Motor neuron (in vitro differentiated cells): ENCODE data around the gene PLPP7. TPM values are rescaled to one million over a fixed set of nuclear protein-coding genes. Genes with fewer than 3 reads are reported as not detected.

ENCODE experiments used
- ATAC-seq, 8 experiments: fragments of 200-7000 bp; cut with Tn5 transposase; replicated peaks in 6 of 8; 2 replicates each; pipeline ENCODE4 v1.8.0; 2021; ENCODE audit warnings: mild to moderate bottlenecking in 8 of 8, moderate library complexity in 8 of 8
- H3K27ac ChIP-seq, 2 donors: fragments of 250-450 bp; sonication (Bioruptor Pico); 2 replicates each; pipeline ENCODE4 v1.9.0; 2021; ENCODE audit warnings: antibody characterized with exemption in 2 of 2, mild to moderate bottlenecking in 2 of 2, moderate library complexity in 1 of 2
- H3K4me1 ChIP-seq, 2 donors: fragments of 250-450 bp; sonication (Bioruptor Pico); replicated peaks in 1 of 2; 2 replicates each; pipeline ENCODE4 v1.6.1; 2021; ENCODE audit warnings: antibody characterized with exemption in 2 of 2, mild to moderate bottlenecking in 2 of 2, moderate library complexity in 1 of 2
- H3K4me3 ChIP-seq, 5 donors: fragments of 250-450 bp; sonication (Bioruptor Pico); 2 replicates each; pipeline ENCODE4 v1.9.0; 2021; ENCODE audit warnings: antibody characterized with exemption in 5 of 5, mild to moderate bottlenecking in 5 of 5, moderate library complexity in 4 of 5
- WGBS, 10 experiments: fragments of 450-650 bp; shearing (Covaris generic); methylation state at CpG; one replicate each; pipeline ENCODE4 v1.0.0; 2022; 5-methylcytosine and 5-hydroxymethylcytosine counted together
- in situ Hi-C, 9 experiments: fragments of 400-800 bp; cut with MboI; loops; one replicate each; pipeline ENCODE4 v1.15.0; 2021; ENCODE audit warnings: low sequenced_read_pairs in 9 of 9, low pct_unique_long_range_greater_than_20kb in 2 of 9; ENCODE audit not compliant: unreplicated experiment in 9 of 9
- total RNA-seq, 8 experiments: library from RNA; unstranded; fragments of 300-600 nt; gene quantifications; 2 replicates each; pipeline versions ENCODE4 v1.2.3 to v1.2.4, GENCODE V29; 2022

Gene PLPP7
- total RNA-seq, 8 experiments from 2014 or later, result 0.15 to 9.9 (median 5.0) TPM

GRCh38 chr9:131279196-131279862, 10.2 kb upstream of the PLPP7 start:
- no peak for ATAC-seq
- 40 to 100% (median 77%) methylated on average over 1 to 7 of the region's 11 CpGs; no CpG with 5 or more reads in 5 of the 10 experiments for WGBS, 10 experiments
- Histone ChIP-seq H3K4me3 (no peak overlapping the region), H3K4me1 (peaks cover 11 to 13% of the 10 kb centered on the region in 2 donors), H3K27ac (no peak overlapping the region)
- in situ Hi-C loops, result no loop called here

GRCh38 chr9:131279863-131280570, 9.5 kb upstream of the PLPP7 start:
- Histone ChIP-seq H3K27ac (no peak overlapping the region), H3K4me1 (peaks cover 11 to 13% of the 10 kb centered on the region in 2 donors), H3K4me3 (no peak overlapping the region)
- in situ Hi-C loops, result no loop called here
- no peak for ATAC-seq
- 0 to 87% (median 69%) methylated on average over 1 to 9 of the region's 19 CpGs; no CpG with 5 or more reads in 2 of the 10 experiments for WGBS, 10 experiments

GRCh38 chr9:131280660-131281059, 8.9 kb upstream of the PLPP7 start:
- H3K4me1 ChIP-seq, result peaks cover 11 to 13% of the 10 kb centered on the region in 2 donors
- in situ Hi-C loops, result no loop called here
- no peak overlapping the region for H3K4me3 ChIP-seq
- 20 to 100% (median 76%) methylated on average over 1 to 2 of the region's 3 CpGs; no CpG with 5 or more reads in 6 of the 10 experiments for WGBS, 10 experiments
- H3K27ac ChIP-seq, result no peak overlapping the region
- ATAC-seq, result no peak

GRCh38 chr9:131281119-131281965, 8.2 kb upstream of the PLPP7 start:
- ATAC-seq, result no peak
- WGBS, 10 experiments, result 54 to 100% (median 74%) methylated on average over 1 to 10 of the region's 17 CpGs; no CpG with 5 or more reads in 2 of the 10 experiments

GRCh38 chr9:131282175-131282574, 7.3 kb upstream of the PLPP7 start:
- Histone ChIP-seq H3K4me1 (peaks cover 3 to 8% of the 10 kb centered on the region in 2 donors), H3K4me3 (peak overlapping the region in 1 of 5 donors; percentile 32), H3K27ac (no peak overlapping the region)
- 50 to 81% (median 79%) methylated on average over 1 to 4 of the region's 4 CpGs; no CpG with 5 or more reads in 7 of the 10 experiments for WGBS, 10 experiments
- no peak for ATAC-seq
- in situ Hi-C loops, result no loop called here

More at GRCh38 chr9:131281119-131281965, 8.2 kb upstream of the PLPP7 start:
- no peak overlapping the region for H3K27ac ChIP-seq
- no peak overlapping the region for H3K4me3 ChIP-seq
- H3K4me1 ChIP-seq, result peaks cover 5 to 8% of the 10 kb centered on the region in 2 donors
- in situ Hi-C loops, result no loop called here

GRCh38 chr9:131282688-131283422, 6.7 kb upstream of the PLPP7 start:
- Histone ChIP-seq H3K27ac (no peak overlapping the region), H3K4me1 (peaks cover 3 to 8% of the 10 kb centered on the region in 2 donors), H3K4me3 (peak overlapping the region; percentile 8 to 32 (median 21))
- 0 to 20% methylated on average over 1 to 4 of the region's 61 CpGs; no CpG with 5 or more reads in 8 of the 10 experiments for WGBS, 10 experiments
- ATAC-seq, result peak; percentile 15 to 76 (median 52)
- in situ Hi-C loops, result no loop called here

GRCh38 chr9:131284856-131285255, 4.7 kb upstream of the PLPP7 start:
- no peak for ATAC-seq
- 74 to 100% (median 100%) methylated on average over 1 to 3 of the region's 6 CpGs; no CpG with 5 or more reads in 5 of the 10 experiments for WGBS, 10 experiments

GRCh38 chr9:131287359-131287758, 2.2 kb upstream of the PLPP7 start:
- Histone ChIP-seq H3K4me3 (no peak overlapping the region), H3K4me1 (peaks cover 27 to 28% of the 10 kb centered on the region in 2 donors), H3K27ac (no peak overlapping the region)
- in situ Hi-C loops, result no loop called here
- 20 to 100% (median 53%) methylated on average over 1 to 2 of the region's 6 CpGs; no CpG with 5 or more reads in 6 of the 10 experiments for WGBS, 10 experiments
- ATAC-seq, result no peak

More at GRCh38 chr9:131284856-131285255, 4.7 kb upstream of the PLPP7 start:
- no peak overlapping the region for H3K4me3 ChIP-seq
- peaks cover 21 to 22% of the 10 kb centered on the region in 2 donors for H3K4me1 ChIP-seq
- in situ Hi-C loops, result no loop called here
- H3K27ac ChIP-seq, result no peak overlapping the region

- WGBS, 10 experiments, result 40 to 83% (median 74%) methylated on average over 3 to 5 of the region's 9 CpGs; no CpG with 5 or more reads in 7 of the 10 experiments
- Histone ChIP-seq H3K27ac (peak overlapping the region in 1 of 2 donors; percentile 91), H3K4me1 (peaks cover 26 to 27% of the 10 kb centered on the region in 2 donors), H3K4me3 (no peak overlapping the region)
- no peak for ATAC-seq
- in situ Hi-C loops, result no loop called here
Observed at GRCh38 chr9:131288217-131288616, 1.3 kb upstream of the PLPP7 start.

- ATAC-seq, result peak in 5 of 8 experiments; percentile 0 to 60 (median 1)
- Histone ChIP-seq H3K4me1 (peaks cover 26 to 27% of the 10 kb centered on the region in 2 donors), H3K27ac (peak overlapping the region; percentile 91 to 95), H3K4me3 (peak overlapping the region; percentile 6 to 28 (median 12))
- in situ Hi-C loops, result no loop called here
- WGBS, 10 experiments, result 24 to 100% (median 91%) methylated on average over 1 to 7 of the region's 34 CpGs; no CpG with 5 or more reads in 6 of the 10 experiments
Observed at GRCh38 chr9:131290036-131290766, 678 bp downstream of the PLPP7 start.

GRCh38 chr9:131290767-131291370, 1.3 kb downstream of the PLPP7 start:
- in situ Hi-C loops, result no loop called here
- Histone ChIP-seq H3K4me1 (peaks cover 26 to 27% of the 10 kb centered on the region in 2 donors), H3K27ac (no peak overlapping the region), H3K4me3 (peak overlapping the region in 1 of 5 donors; percentile 28)
- ATAC-seq, result no peak
- WGBS, 10 experiments, result 0 to 100% (median 67%) methylated on average over 1 of the region's 17 CpGs; no CpG with 5 or more reads in 7 of the 10 experiments
